ENCODE measurements around the gene GNL3L. TPM values are rescaled to one million over a fixed set of nuclear protein-coding genes. Genes with fewer than 3 reads are reported as not detected.

The GNL3L gene
- total and polyA plus RNA-seq, 10 donors, result 3.0 to 52.3 (median 38.2) TPM

GRCh38 chrX:54509400-54509799 lies 20.6 kb upstream of the GNL3L start:
- 47 to 70% (median 54%) methylated on average over 4 of the region's 4 CpGs for WGBS, 5 donors

GRCh38 chrX:54529151-54529550 lies 868 bp upstream of the GNL3L start:
- H3K36me3 ChIP-seq, result peaks cover 0 to 18% (median 0%) of the 10 kb centered on the region in 6 donors
- peaks cover 0 to 10% (median 0%) of the 10 kb centered on the region in 8 donors for H3K9me3 ChIP-seq
- 67 to 87% (median 68%) methylated on average over 2 to 3 of the region's 3 CpGs for WGBS, 5 donors
- no peak for TF ChIP-seq POLR2A (IDR thresholded peaks at IDR 0.05)
- peak overlapping the region in 5 of 8 donors; percentile 58 to 88 (median 68) for H3K4me3 ChIP-seq
- peaks cover 3 to 33% (median 26%) of the 10 kb centered on the region in 6 donors for H3K4me1 ChIP-seq
- no peak for DNase-seq
- intact Hi-C loops (cut with DNase I; ENCODE audit: low total_unique reads), result no loop called here
- peak overlapping the region; percentile 72 to 94 (median 90) for H3K27ac ChIP-seq
- peaks cover 0 to 6% (median 0%) of the 10 kb centered on the region in 7 donors for H3K27me3 ChIP-seq (replicated peaks in 1 of 7)

More at GRCh38 chrX:54509400-54509799, 20.6 kb upstream of the GNL3L start:
- intact Hi-C loops (cut with DNase I; ENCODE audit: low total_unique reads), result no loop called here
- Histone ChIP-seq H3K4me1 (no peaks in the 10 kb centered on the region), H3K4me3 (no peak overlapping the region), H3K27ac (no peak overlapping the region), H3K9me3 (peaks cover 0 to 14% (median 0%) of the 10 kb centered on the region in 8 donors), H3K36me3 (no peaks in the 10 kb centered on the region), H3K27me3 (replicated peaks in 1 of 7) (peaks cover 0 to 6% (median 0%) of the 10 kb centered on the region in 7 donors)
- DNase-seq, result no peak
- TF ChIP-seq POLR2A (IDR thresholded peaks at IDR 0.05) (no peak), POLR2AphosphoS5 (IDR thresholded peaks at IDR 0.05) (no peak), CTCF (IDR thresholded peaks at IDR 0.05 in 8 of 11, conservative IDR thresholded peaks at IDR 0.05 in 3 of 11) (no peak)

GRCh38 chrX:54530357-54530900 lies 410 bp downstream of the GNL3L start:
- Histone ChIP-seq H3K27me3 (replicated peaks in 1 of 7) (no peaks in the 10 kb centered on the region), H3K36me3 (peaks cover 0 to 24% (median 0%) of the 10 kb centered on the region in 6 donors), H3K4me1 (peaks cover 5 to 38% (median 32%) of the 10 kb centered on the region in 6 donors), H3K4me3 (peak overlapping the region; percentile 58 to 88 (median 66)), H3K27ac (peak overlapping the region; percentile 62 to 94 (median 90)), H3K9me3 (peaks cover 0 to 10% (median 0%) of the 10 kb centered on the region in 8 donors)
- no peak for DNase-seq
- TF ChIP-seq POLR2AphosphoS5 (IDR thresholded peaks at IDR 0.05), result no peak
- no peak for TF ChIP-seq CTCF (IDR thresholded peaks at IDR 0.05 in 8 of 11, conservative IDR thresholded peaks at IDR 0.05 in 3 of 11)
- no peak for TF ChIP-seq POLR2A (IDR thresholded peaks at IDR 0.05)
- intact Hi-C loops (cut with DNase I; ENCODE audit: low total_unique reads), result loop anchor here (10.0 kb wide), 1 partner anchor 486 kb away; the partner anchor contains the start of gene PHF8
- 0 to 40% (median 1%) methylated on average over 9 to 22 of the region's 22 CpGs for WGBS, 5 donors

DNA sequence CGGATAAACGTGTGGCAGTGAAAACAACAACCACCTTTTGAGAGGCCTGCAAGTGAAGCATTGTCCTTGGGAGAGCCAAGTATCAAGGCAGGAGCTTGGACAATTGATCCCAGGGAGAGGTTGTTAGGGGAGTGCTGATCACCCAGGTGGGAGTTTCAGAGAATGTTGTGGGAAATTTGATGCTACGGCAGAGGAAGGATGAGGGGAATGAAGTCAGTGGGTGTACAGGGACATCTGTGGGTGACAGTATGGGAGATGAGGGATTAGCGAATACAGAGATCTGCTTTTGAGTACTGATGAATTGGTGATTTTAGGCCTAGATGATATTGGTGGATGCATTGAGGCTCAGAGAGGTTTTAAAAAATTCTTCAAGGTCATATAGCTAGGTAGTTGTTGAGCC lies 4.3 kb downstream of the GNL3L start:
- no peak for DNase-seq
- no peak overlapping the region for H3K27ac ChIP-seq
- H3K4me3 ChIP-seq, result no peak overlapping the region
- H3K9me3 ChIP-seq, result peaks cover 0 to 4% (median 0%) of the 10 kb centered on the region in 8 donors
- no peaks in the 10 kb centered on the region for H3K27me3 ChIP-seq (replicated peaks in 1 of 7)
- intact Hi-C loops (cut with DNase I; ENCODE audit: low total_unique reads), result loop anchor here (10.0 kb wide), 1 partner anchor 489 kb away; the partner anchor contains the start of gene PHF8
- TF ChIP-seq POLR2AphosphoS5 (IDR thresholded peaks at IDR 0.05) (no peak), POLR2A (IDR thresholded peaks at IDR 0.05) (no peak), CTCF (IDR thresholded peaks at IDR 0.05 in 8 of 11, conservative IDR thresholded peaks at IDR 0.05 in 3 of 11) (no peak)
- H3K4me1 ChIP-seq, result peaks cover 5 to 38% (median 32%) of the 10 kb centered on the region in 6 donors
- peaks cover 0 to 51% (median 15%) of the 10 kb centered on the region in 6 donors for H3K36me3 ChIP-seq
- WGBS, 5 donors, result 75 to 91% (median 87%) methylated on average over 4 of the region's 4 CpGs

All from spleen (tissue), 11 donors.